Nephron (organoid): Measurements from ENCODE around the gene UBALD2.

Experiments used
- H3K27ac Mint-ChIP-seq, 3 experiments: 2 replicates each; pipeline ENCODE4 v1.8.0; 2020; ENCODE audit warnings: mixed read lengths in 3 of 3, mild to moderate bottlenecking in 2 of 3, moderate library complexity in 1 of 3
- H3K27me3 Mint-ChIP-seq: 2 replicates; pipeline ENCODE4 v1.8.0; 2021; ENCODE audit warnings: low read depth, mild to moderate bottlenecking, moderate library complexity, mixed read lengths
- H3K36me3 Mint-ChIP-seq: 2 replicates; pipeline ENCODE4 v1.8.0; 2020; ENCODE audit warnings: low read depth, mixed read lengths
- H3K4me1 Mint-ChIP-seq: 2 replicates; pipeline ENCODE4 v1.8.0; 2020; ENCODE audit warnings: mixed read lengths
- H3K4me3 Mint-ChIP-seq, 3 experiments: 2 replicates each; pipeline ENCODE4 v1.8.0; 2020; ENCODE audit warnings: mild to moderate bottlenecking in 3 of 3, mixed read lengths in 3 of 3, moderate library complexity in 2 of 3
- H3K9me3 Mint-ChIP-seq: 2 replicates; pipeline ENCODE4 v1.8.0; 2020; ENCODE audit warnings: mixed read lengths
- TF ChIP-seq, protein P1 (sequence below), 3 experiments: fragments of 200-600 bp; sonication (generic); IDR thresholded peaks; one replicate each; pipeline ENCODE4 v1.5.0; 2021; ENCODE audit warnings: antibody characterized with exemption in 3 of 3; ENCODE audit not compliant: unreplicated experiment in 3 of 3

Gene UBALD2

GRCh38 chr17:76268015-76268749 is 3.0 kb downstream of the UBALD2 start:
- H3K27me3 Mint-ChIP-seq: no peaks in the 10 kb centered on the region
- H3K9me3 Mint-ChIP-seq: no peaks in the 10 kb centered on the region
- peak overlapping the region; percentile 46 to 71 (median 51) for H3K27ac Mint-ChIP-seq
- H3K4me3 Mint-ChIP-seq: peak overlapping the region; percentile 70 to 81 (median 75)
- H3K36me3 Mint-ChIP-seq: peaks cover 12% of the 10 kb centered on the region
- TF ChIP-seq, protein P1, sequence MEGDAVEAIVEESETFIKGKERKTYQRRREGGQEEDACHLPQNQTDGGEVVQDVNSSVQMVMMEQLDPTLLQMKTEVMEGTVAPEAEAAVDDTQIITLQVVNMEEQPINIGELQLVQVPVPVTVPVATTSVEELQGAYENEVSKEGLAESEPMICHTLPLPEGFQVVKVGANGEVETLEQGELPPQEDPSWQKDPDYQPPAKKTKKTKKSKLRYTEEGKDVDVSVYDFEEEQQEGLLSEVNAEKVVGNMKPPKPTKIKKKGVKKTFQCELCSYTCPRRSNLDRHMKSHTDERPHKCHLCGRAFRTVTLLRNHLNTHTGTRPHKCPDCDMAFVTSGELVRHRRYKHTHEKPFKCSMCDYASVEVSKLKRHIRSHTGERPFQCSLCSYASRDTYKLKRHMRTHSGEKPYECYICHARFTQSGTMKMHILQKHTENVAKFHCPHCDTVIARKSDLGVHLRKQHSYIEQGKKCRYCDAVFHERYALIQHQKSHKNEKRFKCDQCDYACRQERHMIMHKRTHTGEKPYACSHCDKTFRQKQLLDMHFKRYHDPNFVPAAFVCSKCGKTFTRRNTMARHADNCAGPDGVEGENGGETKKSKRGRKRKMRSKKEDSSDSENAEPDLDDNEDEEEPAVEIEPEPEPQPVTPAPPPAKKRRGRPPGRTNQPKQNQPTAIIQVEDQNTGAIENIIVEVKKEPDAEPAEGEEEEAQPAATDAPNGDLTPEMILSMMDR (IDR thresholded peaks at IDR 0.05; ENCODE audit: unreplicated experiment in 3 of 3): no peak
- peaks cover 43% of the 10 kb centered on the region for H3K4me1 Mint-ChIP-seq

DNA sequence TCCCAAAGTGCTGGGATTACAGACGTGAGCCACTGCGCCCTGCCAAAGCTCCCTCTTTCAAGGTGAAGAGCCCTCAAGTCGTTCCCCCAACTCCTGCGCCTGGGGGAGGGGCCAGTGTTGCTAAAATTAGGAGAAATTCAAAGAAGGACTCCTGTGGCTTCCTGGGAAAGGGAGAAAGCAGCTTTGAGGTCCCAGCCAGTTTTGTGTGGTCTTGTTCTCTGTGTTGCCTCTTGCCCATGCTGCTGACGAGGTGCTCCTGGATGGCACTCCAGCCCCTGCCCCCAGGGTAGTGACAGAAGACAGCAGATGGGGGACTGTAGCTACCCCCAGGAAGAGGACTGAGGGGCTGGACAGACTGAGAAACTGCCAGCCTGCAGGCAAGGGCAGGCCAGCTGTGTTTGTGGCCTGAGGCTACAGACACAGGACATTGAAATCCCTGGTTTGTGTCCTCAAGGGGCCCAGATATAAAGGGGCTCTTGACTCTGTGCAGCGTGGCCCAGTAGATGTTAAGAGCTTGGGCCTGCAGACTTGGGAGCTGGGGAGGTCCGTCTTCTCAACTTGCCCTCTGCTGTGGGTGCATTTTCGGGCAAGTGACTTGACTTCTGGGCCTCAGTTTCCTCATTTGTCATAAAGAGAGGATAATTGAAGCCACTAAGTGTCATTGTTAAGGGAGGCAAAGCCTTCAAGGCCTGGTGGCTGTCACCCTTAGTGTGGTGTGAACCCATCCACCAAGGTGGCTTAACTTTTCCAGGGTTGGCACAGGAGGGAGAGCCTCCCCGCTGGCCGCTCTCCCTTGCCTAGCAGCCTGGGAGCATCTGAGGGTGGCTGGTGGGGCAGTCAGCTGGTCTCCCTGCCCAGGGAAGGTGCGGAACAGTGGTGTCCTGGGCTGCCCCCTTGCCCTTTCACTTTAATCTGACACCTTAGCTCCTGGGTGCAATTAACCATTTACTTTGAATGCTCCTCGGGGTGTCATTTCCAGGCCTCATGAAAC is 4.1 kb downstream of the UBALD2 start:
- Mint-ChIP-seq H3K4me1 (peaks cover 39% of the 10 kb centered on the region), H3K9me3 (no peaks in the 10 kb centered on the region), H3K27me3 (no peaks in the 10 kb centered on the region), H3K27ac (peak overlapping the region; percentile 23 to 74 (median 37)), H3K36me3 (peaks cover 12% of the 10 kb centered on the region), H3K4me3 (peak overlapping the region; percentile 70 to 81 (median 75))
- TF ChIP-seq, protein P1 (IDR thresholded peaks at IDR 0.05; ENCODE audit: unreplicated experiment in 3 of 3): no peak

- peak overlapping the region in 2 of 3 experiments; percentile 37 to 74 for H3K27ac Mint-ChIP-seq
- no peak overlapping the region for H3K4me3 Mint-ChIP-seq
- H3K27me3 Mint-ChIP-seq: no peaks in the 10 kb centered on the region
- H3K4me1 Mint-ChIP-seq: peaks cover 34% of the 10 kb centered on the region
- H3K36me3 Mint-ChIP-seq: peaks cover 12% of the 10 kb centered on the region
- TF ChIP-seq, protein P1 (IDR thresholded peaks at IDR 0.05; ENCODE audit: unreplicated experiment in 3 of 3): no peak
- no peaks in the 10 kb centered on the region for H3K9me3 Mint-ChIP-seq
Measured at GRCh38 chr17:76270127-76270592, 5.0 kb downstream of the UBALD2 start.

DNA sequence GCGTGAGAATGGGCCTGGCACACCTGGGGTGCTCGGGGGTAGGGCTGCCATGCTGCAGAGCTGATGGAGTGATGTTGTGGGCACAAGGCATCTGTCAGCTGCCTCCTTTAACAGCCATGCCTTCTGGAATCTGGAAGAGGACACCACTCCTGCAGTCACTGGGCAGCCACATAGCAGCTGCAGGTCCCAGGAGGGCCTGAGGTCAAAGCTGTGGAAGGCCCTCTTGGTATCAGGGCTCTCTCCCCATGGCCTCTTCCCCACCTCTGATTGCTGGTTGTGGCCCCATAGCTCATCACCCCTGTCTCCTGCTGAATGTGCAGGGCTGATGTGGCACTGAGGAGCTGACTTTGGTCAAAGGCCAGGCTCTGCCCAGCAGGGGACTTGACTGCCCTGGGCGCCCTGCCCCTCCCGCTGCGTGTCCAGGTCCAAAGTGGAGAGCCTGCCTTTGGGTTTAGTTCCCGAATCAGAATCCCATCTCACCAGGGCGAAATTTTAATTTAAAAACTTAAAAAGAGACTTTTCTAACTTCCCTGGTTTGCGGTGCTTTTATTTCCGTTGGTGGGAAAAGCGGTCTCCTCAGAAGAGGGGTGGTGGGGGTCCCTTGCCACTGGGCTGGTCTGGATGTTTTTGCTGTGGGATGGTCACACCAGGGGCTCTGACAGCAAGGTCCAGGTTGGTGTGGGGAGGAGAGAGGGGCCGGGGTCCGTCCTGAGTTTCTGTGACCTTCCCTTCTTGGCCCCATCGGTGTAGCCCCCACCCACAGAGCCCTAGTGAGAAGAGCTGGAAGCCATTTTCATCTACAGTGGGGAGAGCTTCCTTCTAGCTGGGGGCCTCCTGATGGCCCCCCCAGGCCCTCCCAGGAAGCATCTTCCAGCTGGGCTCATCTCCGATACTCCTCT is 5.9 kb downstream of the UBALD2 start:
- TF ChIP-seq, protein P1 (IDR thresholded peaks at IDR 0.05; ENCODE audit: unreplicated experiment in 3 of 3): no peak
- Mint-ChIP-seq H3K27ac (peak overlapping the region in 1 of 3 experiments; percentile 54), H3K4me1 (peaks cover 34% of the 10 kb centered on the region)

More for the DNA sequence above, 5.9 kb downstream of the UBALD2 start:
- Mint-ChIP-seq H3K4me3 (no peak overlapping the region), H3K27me3 (no peaks in the 10 kb centered on the region), H3K9me3 (no peaks in the 10 kb centered on the region), H3K36me3 (peaks cover 12% of the 10 kb centered on the region)
